ENCODE measurements around the gene DLG2. TPM values are rescaled to one million over a fixed set of nuclear protein-coding genes. Genes with fewer than 3 reads are reported as not detected.

DLG2 gene
- total and polyA plus RNA-seq, 4 donors: 0.30 to 5.5 (median 0.68) TPM

DNA sequence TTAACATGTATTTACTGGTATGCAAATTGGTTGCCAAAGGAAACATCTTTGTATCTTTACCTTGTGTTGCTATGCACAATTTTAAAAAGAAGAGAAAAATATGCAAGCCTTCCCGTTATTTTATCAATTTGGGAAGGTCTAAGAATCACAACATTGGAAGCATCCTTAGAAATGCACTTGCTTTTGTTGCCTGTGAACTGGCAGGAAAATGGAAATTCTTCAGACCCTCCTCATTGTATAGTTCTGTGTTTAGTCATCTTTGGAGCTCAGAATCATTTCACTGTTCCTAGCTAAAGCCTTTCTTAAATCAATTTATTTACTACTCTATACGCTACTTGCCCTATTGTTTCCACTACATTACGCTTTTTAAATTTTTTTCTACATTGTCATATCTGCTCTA, 574.5 kb downstream of the DLG2 start:
- no peak overlapping the region for H3K9ac ChIP-seq (ENCODE audit: low read depth in 1 of 2, low read length in 2 of 2)
- no peaks in the 10 kb centered on the region for H3K27me3 ChIP-seq (ENCODE audit: control insufficient read depth in 4 of 4, insufficient read depth in 4 of 4, low read length in 3 of 4)
- DNase-seq (ENCODE audit: low spot score): no peak
- no peak for TF ChIP-seq FOXA1 (IDR thresholded peaks at IDR 0.05)
- TF ChIP-seq, protein P1, sequence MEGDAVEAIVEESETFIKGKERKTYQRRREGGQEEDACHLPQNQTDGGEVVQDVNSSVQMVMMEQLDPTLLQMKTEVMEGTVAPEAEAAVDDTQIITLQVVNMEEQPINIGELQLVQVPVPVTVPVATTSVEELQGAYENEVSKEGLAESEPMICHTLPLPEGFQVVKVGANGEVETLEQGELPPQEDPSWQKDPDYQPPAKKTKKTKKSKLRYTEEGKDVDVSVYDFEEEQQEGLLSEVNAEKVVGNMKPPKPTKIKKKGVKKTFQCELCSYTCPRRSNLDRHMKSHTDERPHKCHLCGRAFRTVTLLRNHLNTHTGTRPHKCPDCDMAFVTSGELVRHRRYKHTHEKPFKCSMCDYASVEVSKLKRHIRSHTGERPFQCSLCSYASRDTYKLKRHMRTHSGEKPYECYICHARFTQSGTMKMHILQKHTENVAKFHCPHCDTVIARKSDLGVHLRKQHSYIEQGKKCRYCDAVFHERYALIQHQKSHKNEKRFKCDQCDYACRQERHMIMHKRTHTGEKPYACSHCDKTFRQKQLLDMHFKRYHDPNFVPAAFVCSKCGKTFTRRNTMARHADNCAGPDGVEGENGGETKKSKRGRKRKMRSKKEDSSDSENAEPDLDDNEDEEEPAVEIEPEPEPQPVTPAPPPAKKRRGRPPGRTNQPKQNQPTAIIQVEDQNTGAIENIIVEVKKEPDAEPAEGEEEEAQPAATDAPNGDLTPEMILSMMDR (IDR thresholded peaks at IDR 0.05; ENCODE audit: low read depth, low read length, missing input control): no peak
- no peak for TF ChIP-seq HNF4A (conservative IDR thresholded peaks at IDR 0.05)
- TF ChIP-seq, protein P2, sequence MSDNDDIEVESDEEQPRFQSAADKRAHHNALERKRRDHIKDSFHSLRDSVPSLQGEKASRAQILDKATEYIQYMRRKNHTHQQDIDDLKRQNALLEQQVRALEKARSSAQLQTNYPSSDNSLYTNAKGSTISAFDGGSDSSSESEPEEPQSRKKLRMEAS (IDR thresholded peaks at IDR 0.05): no peak
- no peak for TF ChIP-seq YY1 (IDR thresholded peaks at IDR 0.05)
- TF ChIP-seq, protein P3, sequence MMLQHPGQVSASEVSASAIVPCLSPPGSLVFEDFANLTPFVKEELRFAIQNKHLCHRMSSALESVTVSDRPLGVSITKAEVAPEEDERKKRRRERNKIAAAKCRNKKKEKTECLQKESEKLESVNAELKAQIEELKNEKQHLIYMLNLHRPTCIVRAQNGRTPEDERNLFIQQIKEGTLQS (IDR thresholded peaks at IDR 0.05): no peak
- no peak overlapping the region for H3K4me3 ChIP-seq (ENCODE audit: low read depth in 1 of 3, low read length in 3 of 3)
- no peaks in the 10 kb centered on the region for H3K4me1 ChIP-seq (ENCODE audit: control insufficient read depth in 4 of 4, insufficient read depth in 4 of 4, low read length in 3 of 4)
- WGBS: 88% methylated on average over 3 of the region's 3 CpGs
- no peaks in the 10 kb centered on the region for H3K9me3 ChIP-seq (ENCODE audit: control insufficient read depth in 4 of 4, low read length in 3 of 4)
- H3K36me3 ChIP-seq (ENCODE audit: control insufficient read depth in 4 of 4, insufficient read depth in 3 of 4, low read depth in 1 of 4, low read length in 3 of 4): no peaks in the 10 kb centered on the region
- no peak overlapping the region for H3K27ac ChIP-seq (ENCODE audit: low read depth in 1 of 2, low read length in 2 of 2)

DNA sequence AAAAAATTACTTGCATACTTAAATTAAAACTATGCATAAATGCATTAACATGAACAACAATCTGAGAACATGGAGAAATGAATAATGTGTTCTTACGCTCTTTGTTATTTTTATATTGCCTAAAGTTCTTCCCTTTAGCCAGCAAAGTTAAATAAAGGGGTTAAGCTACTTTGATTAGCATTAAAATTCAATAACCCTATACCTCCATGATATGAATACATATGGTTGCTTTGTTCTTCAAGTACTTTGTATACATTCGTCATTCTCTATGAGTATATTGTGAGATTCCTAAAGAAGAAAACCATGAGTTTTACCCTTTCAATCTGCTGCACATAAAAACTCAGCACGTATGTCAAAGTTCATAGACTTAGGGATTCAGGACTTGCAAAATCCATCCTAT, 578.3 kb downstream of the DLG2 start:
- Histone ChIP-seq H3K9ac (ENCODE audit: low read depth in 1 of 2, low read length in 2 of 2) (no peak overlapping the region), H3K4me3 (ENCODE audit: low read depth in 1 of 3, low read length in 3 of 3) (no peak overlapping the region), H3K27ac (ENCODE audit: low read depth in 1 of 2, low read length in 2 of 2) (no peak overlapping the region), H3K9me3 (ENCODE audit: control insufficient read depth in 4 of 4, low read length in 3 of 4) (no peaks in the 10 kb centered on the region), H3K27me3 (ENCODE audit: control insufficient read depth in 4 of 4, insufficient read depth in 4 of 4, low read length in 3 of 4) (no peaks in the 10 kb centered on the region), H3K36me3 (ENCODE audit: control insufficient read depth in 4 of 4, insufficient read depth in 3 of 4, low read depth in 1 of 4, low read length in 3 of 4) (no peaks in the 10 kb centered on the region), H3K4me1 (ENCODE audit: control insufficient read depth in 4 of 4, insufficient read depth in 4 of 4, low read length in 3 of 4) (no peaks in the 10 kb centered on the region)
- 85% methylated on average over 3 of the region's 3 CpGs for WGBS
- TF ChIP-seq, protein P4, sequence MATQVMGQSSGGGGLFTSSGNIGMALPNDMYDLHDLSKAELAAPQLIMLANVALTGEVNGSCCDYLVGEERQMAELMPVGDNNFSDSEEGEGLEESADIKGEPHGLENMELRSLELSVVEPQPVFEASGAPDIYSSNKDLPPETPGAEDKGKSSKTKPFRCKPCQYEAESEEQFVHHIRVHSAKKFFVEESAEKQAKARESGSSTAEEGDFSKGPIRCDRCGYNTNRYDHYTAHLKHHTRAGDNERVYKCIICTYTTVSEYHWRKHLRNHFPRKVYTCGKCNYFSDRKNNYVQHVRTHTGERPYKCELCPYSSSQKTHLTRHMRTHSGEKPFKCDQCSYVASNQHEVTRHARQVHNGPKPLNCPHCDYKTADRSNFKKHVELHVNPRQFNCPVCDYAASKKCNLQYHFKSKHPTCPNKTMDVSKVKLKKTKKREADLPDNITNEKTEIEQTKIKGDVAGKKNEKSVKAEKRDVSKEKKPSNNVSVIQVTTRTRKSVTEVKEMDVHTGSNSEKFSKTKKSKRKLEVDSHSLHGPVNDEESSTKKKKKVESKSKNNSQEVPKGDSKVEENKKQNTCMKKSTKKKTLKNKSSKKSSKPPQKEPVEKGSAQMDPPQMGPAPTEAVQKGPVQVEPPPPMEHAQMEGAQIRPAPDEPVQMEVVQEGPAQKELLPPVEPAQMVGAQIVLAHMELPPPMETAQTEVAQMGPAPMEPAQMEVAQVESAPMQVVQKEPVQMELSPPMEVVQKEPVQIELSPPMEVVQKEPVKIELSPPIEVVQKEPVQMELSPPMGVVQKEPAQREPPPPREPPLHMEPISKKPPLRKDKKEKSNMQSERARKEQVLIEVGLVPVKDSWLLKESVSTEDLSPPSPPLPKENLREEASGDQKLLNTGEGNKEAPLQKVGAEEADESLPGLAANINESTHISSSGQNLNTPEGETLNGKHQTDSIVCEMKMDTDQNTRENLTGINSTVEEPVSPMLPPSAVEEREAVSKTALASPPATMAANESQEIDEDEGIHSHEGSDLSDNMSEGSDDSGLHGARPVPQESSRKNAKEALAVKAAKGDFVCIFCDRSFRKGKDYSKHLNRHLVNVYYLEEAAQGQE (IDR thresholded peaks at IDR 0.05): no peak
- TF ChIP-seq FOXA2 (IDR thresholded peaks at IDR 0.05): no peak
- TF ChIP-seq, protein P3 (IDR thresholded peaks at IDR 0.05): no peak
- no peak for DNase-seq (ENCODE audit: low spot score)

DNA sequence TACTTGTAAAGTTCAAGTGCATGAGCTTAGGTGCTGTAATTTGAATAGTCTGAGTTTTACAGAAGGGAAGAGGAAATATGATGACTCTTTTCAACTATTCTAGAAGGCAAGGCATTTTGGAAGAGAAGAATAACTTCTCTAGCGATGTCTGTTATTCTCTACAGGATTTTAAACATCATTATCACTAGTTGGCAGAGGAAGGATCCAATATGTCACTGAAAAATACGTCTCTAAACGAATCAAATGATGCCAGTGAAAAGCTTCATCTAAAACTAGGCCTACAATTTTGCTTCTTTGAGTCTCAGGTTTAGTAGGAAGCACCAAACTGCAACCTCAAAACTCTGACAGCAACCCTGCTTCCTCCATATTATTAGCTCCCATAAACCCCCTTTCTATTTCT, 581.4 kb downstream of the DLG2 start:
- 79% methylated on average over 3 of the region's 3 CpGs for WGBS

More for the DNA sequence above, 581.4 kb downstream of the DLG2 start:
- Histone ChIP-seq H3K27me3 (ENCODE audit: control insufficient read depth in 4 of 4, insufficient read depth in 4 of 4, low read length in 3 of 4) (no peaks in the 10 kb centered on the region), H3K4me3 (ENCODE audit: low read depth in 1 of 3, low read length in 3 of 3) (no peak overlapping the region), H3K9me3 (ENCODE audit: control insufficient read depth in 4 of 4, low read length in 3 of 4) (no peaks in the 10 kb centered on the region), H3K27ac (ENCODE audit: low read depth in 1 of 2, low read length in 2 of 2) (no peak overlapping the region), H3K36me3 (ENCODE audit: control insufficient read depth in 4 of 4, insufficient read depth in 3 of 4, low read depth in 1 of 4, low read length in 3 of 4) (no peaks in the 10 kb centered on the region), H3K9ac (ENCODE audit: low read depth in 1 of 2, low read length in 2 of 2) (no peak overlapping the region), H3K4me1 (ENCODE audit: control insufficient read depth in 4 of 4, insufficient read depth in 4 of 4, low read length in 3 of 4) (no peaks in the 10 kb centered on the region)
- TF ChIP-seq, protein P1 (IDR thresholded peaks at IDR 0.05; ENCODE audit: low read depth, low read length, missing input control): no peak
- no peak for TF ChIP-seq RXRA (IDR thresholded peaks at IDR 0.05)
- no peak for TF ChIP-seq FOXA1 (IDR thresholded peaks at IDR 0.05)
- TF ChIP-seq, protein P3 (IDR thresholded peaks at IDR 0.05): no peak
- TF ChIP-seq EGR1 (IDR thresholded peaks at IDR 0.05; ENCODE audit: low read depth in 2 of 2): no peak
- TF ChIP-seq SP1 (IDR thresholded peaks at IDR 0.05): no peak
- TF ChIP-seq RAD21 (IDR thresholded peaks at IDR 0.05): no peak
- TF ChIP-seq JUND (IDR thresholded peaks at IDR 0.05): no peak
- no peak for TF ChIP-seq TAF1 (conservative IDR thresholded peaks at IDR 0.05)
- no peak for DNase-seq (ENCODE audit: low spot score)
